Neural cell (in vitro differentiated cells): ENCODE data around the gene PPM1L. TPM values are rescaled to one million over a fixed set of nuclear protein-coding genes. Genes with fewer than 3 reads are reported as not detected.

Experiments used
- H2AFZ ChIP-seq: fragments of 200-600, 300-800 bp; sonication (generic), shearing (Covaris generic); 2 replicates; pipeline ENCODE4 v1.6.0; 2014; ENCODE audit warnings: low read depth, mild to moderate bottlenecking, antibody characterized with exemption, low read length, moderate library complexity
- H3F3A ChIP-seq: fragments of 200-600 bp; shearing (Covaris generic); 2 replicates; pipeline ENCODE4 v1.6.1; 2016; ENCODE audit warnings: mild to moderate bottlenecking, moderate library complexity, mixed read lengths, antibody characterized with exemption, low read length; ENCODE audit not compliant: insufficient read depth, poor library complexity, severe bottlenecking
- H3K27ac ChIP-seq: fragments of 200-600, 300-800 bp; sonication (generic), shearing (Covaris generic); 2 replicates; pipeline ENCODE4 v1.5.1; 2014; ENCODE audit warnings: mild to moderate bottlenecking, low read length, moderate library complexity
- H3K27me3 ChIP-seq: fragments of 300-800, 200-600 bp; sonication (generic), shearing (Covaris generic); 2 replicates; pipeline ENCODE4 v1.6.0; 2014; ENCODE audit warnings: mild to moderate bottlenecking, low read depth, low read length, moderate library complexity; ENCODE audit not compliant: insufficient read depth
- H3K36me3 ChIP-seq: fragments of 300-800, 200-600 bp; sonication (generic), shearing (Covaris generic); 2 replicates; pipeline ENCODE4 v1.5.1; 2014; ENCODE audit warnings: mild to moderate bottlenecking, antibody characterized with exemption, low read length, moderate library complexity; ENCODE audit not compliant: insufficient read depth
- H3K4me2 ChIP-seq: fragments of 300-800, 200-600 bp; sonication (generic), shearing (Covaris generic); 2 replicates; pipeline ENCODE4 v1.6.0; 2014; ENCODE audit warnings: mild to moderate bottlenecking, low read length
- H3K4me3 ChIP-seq: fragments of 300-800, 200-600 bp; sonication (generic), shearing (Covaris generic); 2 replicates; pipeline ENCODE4 v1.5.1; 2014; ENCODE audit warnings: mild to moderate bottlenecking, low read length, moderate library complexity
- H3K79me2 ChIP-seq: fragments of 200-600 bp; shearing (Covaris generic); replicated peaks from 2 replicates; pipeline ENCODE4 v1.6.0; 2014; ENCODE audit warnings: mild to moderate bottlenecking, low read length, moderate library complexity; ENCODE audit not compliant: insufficient read depth
- H3K9ac ChIP-seq: fragments of 300-800, 200-600 bp; sonication (generic), shearing (Covaris generic); 2 replicates; pipeline ENCODE4 v1.6.1; 2016; ENCODE audit warnings: mild to moderate bottlenecking, low read length, mixed read lengths
- H3K9me2 ChIP-seq: fragments of 200-600 bp; shearing (Covaris generic); 2 replicates; pipeline ENCODE4 v1.6.1; 2016; ENCODE audit warnings: mild to moderate bottlenecking, low read length, mixed read lengths; ENCODE audit not compliant: insufficient read depth
- H3K9me3 ChIP-seq: fragments of 200-600, 300-800 bp; sonication (generic), shearing (Covaris generic); 2 replicates; pipeline ENCODE4 v1.6.1; 2016; ENCODE audit warnings: mild to moderate bottlenecking, mixed run types, low read length, moderate library complexity, mixed read lengths
- H4K20me1 ChIP-seq: fragments of 200-600 bp; shearing (Covaris generic); 2 replicates; pipeline ENCODE4 v1.6.1; 2016; ENCODE audit warnings: mild to moderate bottlenecking, mixed run types; ENCODE audit not compliant: insufficient read depth
- CTCF ChIP-seq: fragments of 450-650 bp; IDR thresholded peaks from 2 replicates; pipeline ENCODE4 v1.5.1; 2014; ENCODE audit warnings: antibody characterized with exemption, mild to moderate bottlenecking, moderate library complexity; ENCODE audit not compliant: poor library complexity, severe bottlenecking
- EP300 ChIP-seq: fragments of 450-650 bp; conservative IDR thresholded peaks from 2 replicates; pipeline ENCODE4 v1.6.1; 2014; ENCODE audit warnings: antibody characterized with exemption, mild to moderate bottlenecking, moderate library complexity; ENCODE audit not compliant: poor library complexity, severe bottlenecking
- EZH2 ChIP-seq: fragments of 200-600, 300-800 bp; shearing (Covaris generic), sonication (generic); IDR thresholded peaks from 2 replicates; pipeline ENCODE4 v1.6.1; 2014; ENCODE audit warnings: antibody characterized with exemption, low read length, borderline replicate concordance, mild to moderate bottlenecking; ENCODE audit not compliant: insufficient read depth, poor library complexity, severe bottlenecking
- MXI1 ChIP-seq: fragments of 450-650 bp; conservative IDR thresholded peaks from 2 replicates; pipeline ENCODE4 v1.6.1; 2014; ENCODE audit warnings: antibody characterized with exemption, mild to moderate bottlenecking; ENCODE audit not compliant: poor library complexity, severe bottlenecking
- POLR2AphosphoS5 ChIP-seq: IDR thresholded peaks from 2 replicates; pipeline ENCODE4 v1.6.1; 2012
- RAD21 ChIP-seq: fragments of 450-650 bp; conservative IDR thresholded peaks from 2 replicates; pipeline ENCODE4 v1.6.1; 2014; ENCODE audit warnings: antibody characterized with exemption, mild to moderate bottlenecking, moderate library complexity
- SMC3 ChIP-seq: fragments of 450-650 bp; conservative IDR thresholded peaks from 2 replicates; pipeline ENCODE4 v1.6.1; 2014; ENCODE audit warnings: antibody characterized with exemption, mild to moderate bottlenecking, moderate library complexity; ENCODE audit not compliant: poor library complexity
- polyA plus RNA-seq: library from polyadenylated mRNA; depleted of rRNA; stranded (reverse); fragments of >200 nt; gene quantifications from 2 replicates; pipeline ENCODE4 v1.2.3, GENCODE V29; 2014
- TF ChIP-seq, protein P1 (sequence below): IDR thresholded peaks from 2 replicates; pipeline ENCODE4 v1.6.1; 2012; ENCODE audit warnings: borderline replicate concordance

PPM1L gene
- polyA plus RNA-seq, 1 donor from 2014 or later: 24.9 TPM

DNA sequence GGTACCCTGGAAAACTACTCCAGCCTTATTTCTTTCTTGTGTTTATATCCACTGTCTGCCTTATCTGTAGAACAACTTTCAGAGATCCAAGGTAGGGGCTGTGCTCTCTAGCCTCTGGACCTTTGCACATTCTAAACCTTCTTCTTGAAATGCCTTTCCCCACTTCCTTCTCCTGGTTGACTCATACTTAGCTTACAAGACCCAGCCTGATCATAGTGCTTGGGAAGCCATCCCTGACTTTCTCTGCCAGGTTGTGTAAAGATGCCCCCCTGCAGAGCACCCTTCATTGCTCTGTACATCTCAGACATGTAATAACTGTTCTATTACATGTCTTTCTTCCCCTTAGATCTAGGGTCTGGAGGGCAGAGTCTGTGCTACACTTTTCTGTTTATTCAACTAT is 50.1 kb downstream of the PPM1L start:
- no peak overlapping the region for H3K27ac ChIP-seq
- H3K36me3 ChIP-seq: no peaks in the 10 kb centered on the region
- TF ChIP-seq, protein P1, sequence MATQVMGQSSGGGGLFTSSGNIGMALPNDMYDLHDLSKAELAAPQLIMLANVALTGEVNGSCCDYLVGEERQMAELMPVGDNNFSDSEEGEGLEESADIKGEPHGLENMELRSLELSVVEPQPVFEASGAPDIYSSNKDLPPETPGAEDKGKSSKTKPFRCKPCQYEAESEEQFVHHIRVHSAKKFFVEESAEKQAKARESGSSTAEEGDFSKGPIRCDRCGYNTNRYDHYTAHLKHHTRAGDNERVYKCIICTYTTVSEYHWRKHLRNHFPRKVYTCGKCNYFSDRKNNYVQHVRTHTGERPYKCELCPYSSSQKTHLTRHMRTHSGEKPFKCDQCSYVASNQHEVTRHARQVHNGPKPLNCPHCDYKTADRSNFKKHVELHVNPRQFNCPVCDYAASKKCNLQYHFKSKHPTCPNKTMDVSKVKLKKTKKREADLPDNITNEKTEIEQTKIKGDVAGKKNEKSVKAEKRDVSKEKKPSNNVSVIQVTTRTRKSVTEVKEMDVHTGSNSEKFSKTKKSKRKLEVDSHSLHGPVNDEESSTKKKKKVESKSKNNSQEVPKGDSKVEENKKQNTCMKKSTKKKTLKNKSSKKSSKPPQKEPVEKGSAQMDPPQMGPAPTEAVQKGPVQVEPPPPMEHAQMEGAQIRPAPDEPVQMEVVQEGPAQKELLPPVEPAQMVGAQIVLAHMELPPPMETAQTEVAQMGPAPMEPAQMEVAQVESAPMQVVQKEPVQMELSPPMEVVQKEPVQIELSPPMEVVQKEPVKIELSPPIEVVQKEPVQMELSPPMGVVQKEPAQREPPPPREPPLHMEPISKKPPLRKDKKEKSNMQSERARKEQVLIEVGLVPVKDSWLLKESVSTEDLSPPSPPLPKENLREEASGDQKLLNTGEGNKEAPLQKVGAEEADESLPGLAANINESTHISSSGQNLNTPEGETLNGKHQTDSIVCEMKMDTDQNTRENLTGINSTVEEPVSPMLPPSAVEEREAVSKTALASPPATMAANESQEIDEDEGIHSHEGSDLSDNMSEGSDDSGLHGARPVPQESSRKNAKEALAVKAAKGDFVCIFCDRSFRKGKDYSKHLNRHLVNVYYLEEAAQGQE: no peak
- TF ChIP-seq MXI1 (no peak), CTCF (no peak), POLR2AphosphoS5 (no peak), EZH2 (no peak), EP300 (no peak)
- H2AFZ ChIP-seq: no peak overlapping the region
- H3K9ac ChIP-seq: no peak overlapping the region
- H3K9me2 ChIP-seq: no peaks in the 10 kb centered on the region
- peaks cover 12% of the 10 kb centered on the region for H3K79me2 ChIP-seq
- H3F3A ChIP-seq: no peaks in the 10 kb centered on the region
- H3K27me3 ChIP-seq: no peaks in the 10 kb centered on the region
- no peak overlapping the region for H3K4me3 ChIP-seq
- H3K9me3 ChIP-seq: no peaks in the 10 kb centered on the region
- no peak overlapping the region for H3K4me2 ChIP-seq
- H4K20me1 ChIP-seq: no peaks in the 10 kb centered on the region

- H3F3A ChIP-seq: no peaks in the 10 kb centered on the region
- H3K9me3 ChIP-seq: no peaks in the 10 kb centered on the region
- TF ChIP-seq RAD21: no peak
- TF ChIP-seq EP300: no peak
- no peak for TF ChIP-seq MXI1
- TF ChIP-seq CTCF: no peak
- TF ChIP-seq SMC3: no peak
- TF ChIP-seq, protein P1: no peak
- no peaks in the 10 kb centered on the region for H3K9me2 ChIP-seq
- no peaks in the 10 kb centered on the region for H3K27me3 ChIP-seq
- peaks cover 12% of the 10 kb centered on the region for H3K79me2 ChIP-seq
- no peak overlapping the region for H3K4me2 ChIP-seq
- no peaks in the 10 kb centered on the region for H3K36me3 ChIP-seq
- H3K9ac ChIP-seq: no peak overlapping the region
- no peak overlapping the region for H3K27ac ChIP-seq
- H3K4me3 ChIP-seq: no peak overlapping the region
- H4K20me1 ChIP-seq: no peaks in the 10 kb centered on the region
- no peak overlapping the region for H2AFZ ChIP-seq
Observed at GRCh38 chr3:160806686-160807085, 50.7 kb downstream of the PPM1L start.
